NAMALWA (cell line): ENCODE data around the gene C19orf12.

ENCODE experiments used
- DNase-seq: peaks from one replicate; pipeline ENCODE4 v3.0.0-alpha.2; 2015; ENCODE audit warnings: low spot score

Gene C19orf12

DNA sequence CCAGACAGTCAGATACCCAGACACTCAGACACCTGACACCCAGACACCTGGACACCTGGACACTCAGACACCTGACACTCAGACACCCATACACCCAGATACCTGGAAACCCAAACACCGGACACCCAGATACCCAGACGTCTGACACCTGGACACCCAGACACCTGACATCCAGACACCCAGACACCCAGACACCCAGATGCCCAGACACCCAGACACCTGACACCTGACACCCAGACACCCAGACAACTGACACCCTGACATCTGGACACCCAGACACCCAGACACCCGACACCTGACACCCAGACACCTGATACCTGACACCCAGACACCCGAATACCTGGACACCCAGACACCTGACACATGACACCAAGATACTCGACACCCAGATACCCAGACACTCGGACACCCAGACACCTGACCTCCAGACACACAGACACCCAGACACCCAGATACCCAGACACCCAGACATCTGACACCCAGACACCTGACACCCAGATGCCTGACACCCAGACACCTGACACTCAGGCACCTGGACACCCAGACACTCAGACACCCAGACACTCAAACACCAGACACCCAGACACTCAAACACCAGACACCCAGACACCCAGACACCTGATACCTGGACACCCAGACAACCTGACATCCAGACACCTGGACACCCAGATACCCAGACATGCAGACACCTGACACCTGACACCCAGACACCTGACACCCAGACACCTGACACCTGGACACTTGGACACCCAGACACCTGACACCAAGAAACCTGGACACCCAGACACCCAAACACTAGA is 19.1 kb downstream of the C19orf12 start:
- DNase-seq, result peak; percentile 21

GRCh38 chr19:29694669-29695627 is 20.1 kb downstream of the C19orf12 start:
- peak; percentile 74 for DNase-seq

DNA sequence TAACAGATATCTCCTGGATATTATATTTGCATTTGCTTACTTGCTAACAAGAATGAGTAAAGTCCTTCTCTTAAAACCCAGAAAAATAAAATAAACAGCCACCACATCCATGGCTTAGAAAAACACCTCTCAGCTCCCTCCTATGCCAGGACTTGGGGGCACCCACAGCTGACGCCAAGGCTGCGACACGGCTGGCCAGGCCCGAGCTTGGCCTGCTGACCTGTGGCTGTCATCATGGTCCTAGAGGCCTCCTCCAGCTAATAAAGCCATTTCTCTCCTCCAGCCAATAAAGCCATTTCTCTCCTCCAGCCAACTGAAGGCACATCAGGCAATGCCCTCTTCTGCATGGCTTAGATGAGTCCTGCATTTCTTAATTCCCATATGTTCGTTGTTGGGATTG is 20.9 kb downstream of the C19orf12 start:
- DNase-seq, result no peak

GRCh38 chr19:29690842-29691241 is 24.2 kb downstream of the C19orf12 start:
- DNase-seq, result peak; percentile 75

DNA sequence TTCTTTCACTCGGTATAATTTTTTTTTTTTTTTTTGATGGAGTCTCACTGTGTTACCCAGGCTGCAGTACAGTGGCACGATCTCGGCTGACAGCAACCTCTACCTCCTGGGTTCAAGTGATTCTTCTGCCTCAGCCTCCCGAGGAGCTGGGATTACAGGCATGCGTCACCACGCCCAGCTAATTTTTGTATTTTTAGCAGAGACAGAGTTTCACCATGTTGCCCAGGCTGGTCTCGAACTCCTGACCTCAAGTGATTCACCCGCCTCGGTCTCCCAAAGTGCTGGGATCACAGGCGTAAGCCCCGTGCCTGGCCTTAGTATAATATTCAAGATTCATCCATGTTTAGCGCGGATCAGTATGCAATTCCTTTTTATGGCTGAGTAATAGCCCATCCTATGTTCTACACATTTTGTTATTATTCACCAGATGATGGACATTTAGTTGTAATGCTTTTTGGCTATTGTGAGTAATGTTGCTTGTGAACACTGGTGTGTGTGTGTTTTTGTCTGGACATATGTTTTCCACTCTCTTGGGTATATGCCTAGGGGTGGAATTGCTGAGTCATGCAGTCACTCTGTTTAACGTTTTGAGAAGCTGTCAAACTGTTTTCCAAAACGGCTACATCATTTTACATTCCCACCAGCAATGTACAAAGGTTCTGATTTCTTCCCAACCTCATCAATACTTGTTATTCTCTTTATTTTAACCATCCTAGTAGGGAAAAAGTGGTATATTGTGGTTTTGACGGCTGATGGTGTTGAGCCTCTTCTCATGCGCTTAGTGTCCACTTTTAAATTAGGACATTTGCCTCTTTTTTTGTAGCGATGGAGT is 26.9 kb downstream of the C19orf12 start:
- no peak for DNase-seq

- no peak for DNase-seq
Measured at GRCh38 chr19:29687244-29687896, 27.7 kb downstream of the C19orf12 start.

DNA sequence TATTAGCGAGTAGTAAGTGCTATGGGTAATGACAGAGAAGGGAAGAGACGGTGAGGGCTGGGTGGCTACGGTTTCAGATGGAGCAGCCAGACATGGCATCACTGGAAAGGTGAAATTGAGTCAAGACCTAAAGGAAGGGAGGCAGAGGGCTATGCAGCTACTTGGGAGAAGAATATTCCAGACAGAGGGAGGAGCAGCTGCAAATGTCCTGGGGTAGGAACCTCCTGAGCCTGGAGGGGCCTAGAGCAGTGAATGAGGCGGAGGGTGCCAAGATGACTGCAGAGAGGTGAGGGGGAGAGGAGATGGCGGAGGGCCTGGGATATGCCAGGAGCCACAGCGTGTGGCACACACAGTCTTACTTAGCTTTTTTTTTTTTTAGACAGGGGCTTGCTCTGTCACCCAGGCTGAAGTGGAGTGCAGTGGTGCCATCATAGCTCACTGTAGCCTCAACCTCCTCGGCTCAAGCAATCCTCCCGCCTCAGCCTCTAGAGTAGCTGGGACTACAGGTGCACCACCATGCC is 28.7 kb downstream of the C19orf12 start:
- no peak for DNase-seq

DNA sequence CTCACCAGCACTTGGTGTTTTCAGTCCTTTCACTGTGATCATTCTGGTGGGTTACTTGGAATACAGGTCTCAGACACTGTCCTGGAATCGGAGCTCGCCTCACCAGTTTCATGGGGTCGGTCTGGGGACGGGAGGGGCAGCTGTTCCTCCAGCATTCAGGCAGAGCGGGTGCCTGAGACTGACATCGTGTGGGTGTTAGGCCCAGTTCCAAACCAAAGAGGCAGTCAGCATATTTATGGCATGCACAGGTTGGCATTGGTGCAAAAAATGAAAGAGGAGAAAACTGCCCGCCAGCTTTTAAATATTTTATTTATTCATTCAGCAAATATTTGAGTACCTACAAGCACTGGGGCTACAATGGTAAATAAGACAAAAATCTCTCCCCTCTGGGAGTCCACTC is 29.7 kb downstream of the C19orf12 start:
- DNase-seq, result no peak

DNA sequence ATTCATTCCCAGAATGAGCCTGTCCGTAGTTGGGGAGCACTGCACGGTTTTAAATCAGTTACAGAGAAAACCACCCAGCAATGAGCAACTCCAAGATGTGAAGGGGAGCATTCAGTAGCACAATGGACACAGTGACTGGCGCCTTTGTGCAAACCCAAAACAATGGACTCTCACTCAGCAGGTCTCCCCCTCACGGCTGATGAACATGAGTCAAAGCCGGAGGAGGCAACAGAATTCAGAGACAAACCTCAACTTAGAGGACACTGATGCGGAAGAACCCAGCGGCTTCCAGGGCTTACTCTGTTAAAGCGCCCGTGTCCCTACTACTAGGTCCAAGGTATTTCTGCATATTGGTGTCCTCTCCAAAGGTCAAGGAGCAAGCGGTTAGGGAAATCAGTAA is 32.1 kb downstream of the C19orf12 start:
- DNase-seq, result no peak

DNA sequence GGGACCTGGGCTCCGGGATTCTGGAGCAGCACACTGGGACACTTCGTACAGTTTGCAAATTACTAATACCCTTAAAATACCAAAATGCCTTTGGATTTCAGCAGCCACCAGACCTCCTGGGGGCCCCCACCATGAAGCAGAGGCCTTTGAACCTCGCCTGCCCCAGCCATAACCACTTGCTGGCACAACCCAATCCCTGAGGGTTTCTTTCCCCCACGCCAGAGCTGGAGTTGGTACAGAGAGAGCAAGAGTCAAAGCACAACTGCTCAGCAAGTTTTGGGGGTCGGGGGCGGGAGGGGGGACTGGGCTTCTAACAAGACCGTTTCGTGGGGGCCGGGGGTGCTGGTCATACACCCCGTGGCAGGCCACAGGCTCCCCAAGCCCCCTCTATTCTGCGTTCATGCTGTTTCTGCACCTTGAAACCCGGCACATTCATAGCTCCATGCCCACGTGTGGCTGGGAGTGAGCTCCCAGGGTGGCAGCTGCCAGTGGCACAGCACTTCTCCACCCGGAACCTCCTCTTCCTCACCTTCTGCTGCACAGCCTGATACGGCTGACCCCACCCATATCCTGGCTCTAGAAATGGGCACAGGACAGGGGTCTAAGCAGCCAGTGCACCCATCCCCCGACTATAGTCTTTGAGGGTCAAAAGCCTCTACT is 32.7 kb downstream of the C19orf12 start:
- no peak for DNase-seq

GRCh38 chr19:29681422-29682235 is 33.4 kb downstream of the C19orf12 start:
- DNase-seq, result no peak

- DNase-seq, result no peak
Measured at GRCh38 chr19:29680937-29681336, 34.1 kb downstream of the C19orf12 start.

- DNase-seq, result peak; percentile 49
Measured at GRCh38 chr19:29680447-29680846, 34.6 kb downstream of the C19orf12 start.

DNA sequence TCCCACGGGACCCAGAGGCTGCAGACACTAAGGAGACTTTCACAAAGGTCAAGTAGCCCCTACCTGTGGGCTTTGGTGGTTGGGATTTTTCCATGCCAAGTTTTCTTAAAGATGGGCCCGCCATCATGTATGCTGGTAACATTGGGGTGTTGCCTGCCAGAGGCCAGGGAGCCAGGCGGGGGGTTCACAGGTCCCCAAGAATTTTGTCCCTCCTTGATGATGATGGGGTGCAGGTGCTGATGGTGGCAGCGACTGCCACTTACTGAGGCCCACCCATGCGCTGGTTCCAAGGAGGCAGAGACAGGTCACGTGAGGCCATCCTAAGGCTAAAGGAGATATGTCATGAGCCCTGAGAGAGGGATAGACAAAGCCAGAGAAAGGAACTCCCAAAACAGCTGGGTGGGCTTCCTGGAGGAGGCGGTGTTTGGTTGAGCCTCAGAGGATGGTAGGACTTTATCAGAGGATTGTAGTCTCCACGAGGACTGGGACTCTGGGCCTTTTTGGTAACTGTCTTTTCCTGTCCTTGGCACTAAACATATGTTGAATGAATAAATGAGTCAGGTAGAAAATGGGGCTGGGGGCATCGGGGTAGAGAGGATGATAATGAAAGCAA is 35.4 kb downstream of the C19orf12 start:
- DNase-seq, result no peak

- no peak for DNase-seq
Measured at GRCh38 chr19:29678484-29679106, 36.5 kb downstream of the C19orf12 start.

DNA sequence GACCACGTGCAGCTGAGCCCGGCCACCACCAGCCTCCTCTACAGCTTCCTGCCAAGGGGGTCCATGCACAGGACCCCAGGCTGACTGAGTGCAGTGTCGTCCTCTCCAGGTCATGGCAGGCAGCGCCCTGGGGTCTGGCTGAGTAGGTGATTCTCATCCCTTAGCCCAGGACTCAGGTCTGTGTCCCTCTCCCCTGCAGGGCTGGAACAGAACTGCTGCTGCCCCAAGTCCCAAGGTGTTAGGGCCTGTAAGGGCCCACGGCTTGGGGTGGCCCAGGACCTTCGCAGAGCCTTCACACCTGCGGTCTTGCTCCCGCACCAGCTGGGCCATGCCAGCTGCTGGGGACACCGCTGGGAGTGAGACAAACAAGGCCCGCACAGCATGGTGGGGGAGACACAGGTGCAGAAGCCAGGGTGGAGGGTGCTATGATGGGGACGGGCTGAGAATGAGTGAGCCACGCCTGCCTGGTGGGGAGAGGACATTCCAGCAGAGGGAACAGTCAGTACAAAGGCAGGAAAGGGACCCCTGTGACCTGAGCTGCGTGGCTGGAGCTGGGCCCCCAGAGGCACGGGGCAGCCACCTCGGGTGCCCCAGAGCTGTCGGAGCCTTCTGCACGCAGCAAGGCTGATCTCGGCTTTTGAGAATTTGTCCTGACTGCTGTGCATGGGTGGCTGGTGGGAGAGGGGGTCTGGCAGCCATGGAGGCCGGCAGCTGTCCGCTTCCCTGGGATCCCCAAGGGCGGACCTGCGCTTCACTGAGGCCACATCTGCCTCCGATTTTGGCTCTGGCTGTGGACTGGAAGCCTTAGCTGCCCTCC is 37.9 kb downstream of the C19orf12 start:
- DNase-seq, result peak; percentile 59

GRCh38 chr19:29676586-29676985 is 38.5 kb downstream of the C19orf12 start:
- no peak for DNase-seq

DNA sequence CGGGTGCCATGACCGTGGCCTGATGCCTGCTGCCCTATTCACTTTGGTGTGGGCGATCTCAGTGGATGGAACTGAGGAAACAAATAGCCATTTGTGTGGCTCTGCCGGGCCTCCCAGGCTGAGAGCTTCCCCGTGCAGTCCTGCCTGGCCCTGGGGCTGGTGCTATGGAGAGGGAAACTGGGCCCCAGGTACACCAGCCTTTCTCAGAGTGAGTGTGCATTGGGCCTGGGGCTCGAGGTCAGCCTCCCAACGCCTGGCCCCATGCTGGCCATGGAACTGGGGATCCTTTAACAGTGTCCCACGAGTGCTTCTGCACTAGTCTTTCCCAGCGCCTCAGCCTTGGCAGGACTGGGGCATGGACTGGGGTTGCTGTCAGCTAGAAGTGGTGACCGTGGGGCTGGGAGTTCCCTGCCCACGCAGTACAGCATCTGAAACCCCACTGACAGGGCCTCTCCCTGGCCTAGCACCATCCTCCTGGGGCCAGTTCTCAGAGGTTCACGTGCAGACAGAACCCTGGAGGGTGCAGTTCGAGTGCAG is 39.3 kb downstream of the C19orf12 start:
- no peak for DNase-seq
